ENCODE measurements around the gene COX6B1. TPM values are rescaled to one million over a fixed set of nuclear protein-coding genes. Genes with fewer than 3 reads are reported as not detected.

Gene COX6B1
- total RNA-seq, 4 donors from 2014 or later = 462 to 930 (median 787) TPM

DNA sequence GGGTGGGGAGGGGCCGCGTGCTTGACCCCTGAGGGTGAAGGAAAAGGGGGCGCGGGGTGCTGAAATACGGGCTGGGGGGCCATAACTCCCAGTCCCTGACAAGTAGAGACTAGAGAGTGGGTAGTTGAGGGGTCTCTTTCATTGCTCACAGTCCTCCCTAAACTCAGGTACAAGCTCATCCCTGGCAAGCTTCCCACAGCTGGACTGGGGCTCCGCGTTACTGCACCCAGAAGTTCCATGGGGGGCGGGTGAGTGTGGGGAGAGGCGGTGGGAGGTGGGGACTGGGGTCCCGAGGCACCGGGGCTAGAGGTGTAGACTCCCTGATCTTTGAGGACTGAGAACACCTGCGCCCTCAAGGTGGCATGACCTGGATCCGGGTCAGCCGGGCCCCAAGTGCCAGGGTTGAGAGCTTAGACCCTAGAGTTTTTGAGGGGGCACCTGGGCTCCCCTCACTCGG, 5.3 kb upstream of the COX6B1 start:
- H3K27me3 ChIP-seq = no peaks in the 10 kb centered on the region
- no peaks in the 10 kb centered on the region for H3K9me3 ChIP-seq
- TF ChIP-seq CTCF (IDR thresholded peaks at IDR 0.05) (no peak), POLR2A (IDR thresholded peaks at IDR 0.05) (no peak)
- peaks cover 0 to 4% (median 0%) of the 10 kb centered on the region in 3 donors for H3K36me3 ChIP-seq
- peak in 2 of 3 donors; percentile 24 to 54 for DNase-seq
- peak overlapping the region; percentile 86 to 93 (median 88) for H3K27ac ChIP-seq
- H3K4me3 ChIP-seq = peak overlapping the region; percentile 48 to 75 (median 70)
- peaks cover 0 to 22% (median 5%) of the 10 kb centered on the region in 4 donors for H3K4me1 ChIP-seq

DNA sequence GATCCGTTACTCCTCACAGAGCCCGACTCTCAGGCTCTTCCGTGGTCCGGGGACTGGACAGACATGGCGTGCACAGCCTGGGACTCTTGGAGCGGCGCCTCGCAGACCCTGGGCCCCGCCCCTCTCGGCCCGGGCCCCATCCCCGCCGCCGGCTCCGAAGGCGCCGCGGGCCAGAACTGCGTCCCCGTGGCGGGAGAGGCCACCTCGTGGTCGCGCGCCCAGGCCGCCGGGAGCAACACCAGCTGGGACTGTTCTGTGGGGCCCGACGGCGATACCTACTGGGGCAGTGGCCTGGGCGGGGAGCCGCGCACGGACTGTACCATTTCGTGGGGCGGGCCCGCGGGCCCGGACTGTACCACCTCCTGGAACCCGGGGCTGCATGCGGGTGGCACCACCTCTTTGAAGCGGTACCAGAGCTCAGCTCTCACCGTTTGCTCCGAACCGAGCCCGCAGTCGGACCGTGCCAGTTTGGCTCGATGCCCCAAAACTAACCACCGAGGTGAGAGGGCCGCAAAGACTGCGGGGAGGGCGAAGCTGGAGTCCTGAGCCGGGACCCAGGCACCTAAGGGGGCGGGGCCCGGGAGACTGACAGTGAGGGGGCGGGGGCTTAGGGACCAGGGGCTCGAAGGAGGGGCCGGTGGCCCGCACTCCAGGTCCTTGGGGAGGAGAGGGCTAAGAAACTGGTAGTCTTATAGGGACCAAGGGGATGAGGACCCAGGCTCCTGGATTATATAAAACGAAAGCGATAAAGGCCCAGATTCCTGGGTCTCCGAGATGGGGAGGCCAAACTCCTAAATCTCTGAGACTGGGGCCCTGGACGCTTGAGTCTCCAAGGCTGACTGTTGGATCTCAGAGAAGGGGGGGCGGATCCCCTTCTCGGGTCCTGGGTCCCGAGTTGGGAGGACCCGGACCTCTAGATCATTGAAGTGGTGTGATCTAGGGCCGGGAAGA, 4.6 kb upstream of the COX6B1 start:
- Histone ChIP-seq H3K4me3 (peak overlapping the region; percentile 48 to 75 (median 70)), H3K36me3 (no peaks in the 10 kb centered on the region), H3K27ac (peak overlapping the region; percentile 86 to 93 (median 88)), H3K27me3 (no peaks in the 10 kb centered on the region), H3K4me1 (peaks cover 0 to 23% (median 5%) of the 10 kb centered on the region in 4 donors), H3K9me3 (no peaks in the 10 kb centered on the region)
- TF ChIP-seq POLR2A (IDR thresholded peaks at IDR 0.05) (peak; percentile 86 to 89), CTCF (IDR thresholded peaks at IDR 0.05) (peak in 1 of 6 experiments; percentile 21)
- DNase-seq = peak; percentile 90 to 94 (median 94)

DNA sequence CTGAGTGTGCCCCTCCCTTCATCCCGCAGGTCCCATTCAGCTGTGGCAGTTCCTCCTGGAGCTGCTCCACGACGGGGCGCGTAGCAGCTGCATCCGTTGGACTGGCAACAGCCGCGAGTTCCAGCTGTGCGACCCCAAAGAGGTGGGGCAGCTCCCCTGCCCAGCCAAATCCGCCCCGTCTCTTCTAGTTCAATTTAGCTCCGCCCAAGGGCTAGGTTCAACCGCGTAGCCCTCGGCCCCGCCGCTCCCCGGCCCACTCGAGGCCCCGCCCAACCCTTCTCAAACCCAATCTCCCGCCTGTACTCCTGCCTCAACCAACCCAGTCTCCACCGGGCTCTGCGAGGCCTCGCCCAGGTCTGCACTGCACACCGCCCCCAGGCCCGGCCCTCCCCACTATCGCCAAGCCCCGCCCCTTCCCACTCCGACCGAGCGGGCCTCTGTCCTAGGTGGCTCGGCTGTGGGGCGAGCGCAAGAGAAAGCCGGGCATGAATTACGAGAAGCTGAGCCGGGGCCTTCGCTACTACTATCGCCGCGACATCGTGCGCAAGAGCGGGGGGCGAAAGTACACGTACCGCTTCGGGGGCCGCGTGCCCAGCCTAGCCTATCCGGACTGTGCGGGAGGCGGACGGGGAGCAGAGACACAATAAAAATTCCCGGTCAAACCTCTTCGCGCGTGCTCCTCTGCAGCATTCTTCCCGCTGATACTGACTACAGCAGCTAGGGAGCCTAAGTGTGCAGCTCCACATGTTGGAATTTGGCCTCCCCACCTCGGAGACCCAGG, 3.7 kb upstream of the COX6B1 start:
- Histone ChIP-seq H3K27me3 (no peaks in the 10 kb centered on the region), H3K36me3 (no peaks in the 10 kb centered on the region), H3K9me3 (no peaks in the 10 kb centered on the region), H3K27ac (peak overlapping the region; percentile 86 to 93 (median 88)), H3K4me3 (peak overlapping the region; percentile 48 to 75 (median 70)), H3K4me1 (peaks cover 0 to 28% (median 9%) of the 10 kb centered on the region in 4 donors)
- DNase-seq = peak; percentile 97 to 99 (median 98)
- peak; percentile 52 to 75 for TF ChIP-seq POLR2A (IDR thresholded peaks at IDR 0.05)
- no peak for TF ChIP-seq CTCF (IDR thresholded peaks at IDR 0.05)

GRCh38 chr19:35644987-35645679, 3.0 kb upstream of the COX6B1 start:
- no peak for TF ChIP-seq CTCF (IDR thresholded peaks at IDR 0.05)
- TF ChIP-seq POLR2A (IDR thresholded peaks at IDR 0.05) = no peak
- H3K36me3 ChIP-seq = peaks cover 0 to 3% (median 0%) of the 10 kb centered on the region in 3 donors
- peak; percentile 84 to 94 (median 84) for DNase-seq
- no peaks in the 10 kb centered on the region for H3K9me3 ChIP-seq
- no peaks in the 10 kb centered on the region for H3K27me3 ChIP-seq
- H3K4me1 ChIP-seq = peaks cover 0 to 35% (median 10%) of the 10 kb centered on the region in 4 donors
- peak overlapping the region; percentile 86 to 93 (median 88) for H3K27ac ChIP-seq
- peak overlapping the region; percentile 48 to 75 (median 70) for H3K4me3 ChIP-seq

Data from Peyer's patch (tissue), 4 donors.